Activated T-helper 1 cell treated with Interleukin-2 at 50 U/mL for 16 hours (primary cell): ENCODE measurements around the gene PER2.

Experiments used
- DNase-seq: peaks from one replicate; pipeline ENCODE4 v3.0.0-alpha.2; 2020; ENCODE audit warnings: low read depth

The PER2 gene

GRCh38 chr2:238308177-238308576, 19.8 kb upstream of the PER2 start:
- no peak for DNase-seq

- DNase-seq: no peak
These were observed 18.2 kb upstream of the PER2 start for GRCh38 chr2:238306672-238306998.

- DNase-seq: no peak
These were observed 17.7 kb upstream of the PER2 start for GRCh38 chr2:238305965-238306671.

GRCh38 chr2:238305092-238305862, 16.9 kb upstream of the PER2 start:
- no peak for DNase-seq

GRCh38 chr2:238304116-238304515, 15.7 kb upstream of the PER2 start:
- DNase-seq: no peak

GRCh38 chr2:238302751-238303150, 14.3 kb upstream of the PER2 start:
- DNase-seq: no peak

GRCh38 chr2:238302087-238302486, 13.7 kb upstream of the PER2 start:
- DNase-seq: no peak

- DNase-seq: no peak
These were observed 11.4 kb upstream of the PER2 start for GRCh38 chr2:238299803-238300202.

GRCh38 chr2:238296638-238297457, 8.4 kb upstream of the PER2 start:
- no peak for DNase-seq

GRCh38 chr2:238295144-238296112, 7.0 kb upstream of the PER2 start:
- no peak for DNase-seq

GRCh38 chr2:238294393-238295143, 6.2 kb upstream of the PER2 start:
- no peak for DNase-seq

- no peak for DNase-seq
These were observed 5.6 kb upstream of the PER2 start for GRCh38 chr2:238294046-238294392.

- DNase-seq: no peak
These were observed 3.3 kb upstream of the PER2 start for GRCh38 chr2:238291550-238292281.

- no peak for DNase-seq
These were observed 2.5 kb upstream of the PER2 start for GRCh38 chr2:238290715-238291549.

- DNase-seq: no peak
These were observed 1.7 kb upstream of the PER2 start for GRCh38 chr2:238290091-238290509.

- DNase-seq: no peak
These were observed 1.2 kb upstream of the PER2 start for GRCh38 chr2:238289574-238289973.

GRCh38 chr2:238288650-238289573, 502 bp upstream of the PER2 start:
- peak; percentile 94 for DNase-seq
